ENCODE data around the gene KSR1. TPM values are rescaled to one million over a fixed set of nuclear protein-coding genes. Genes with fewer than 3 reads are reported as not detected.
"Not testable (repeated sequence)": the region's sequence is repeated elsewhere in the genome, so short reads cannot be mapped to it uniquely, and the experiment has no call there.

Gene KSR1
- polyA plus RNA-seq (2013, experiment 1 of 2; ENCODE audit: insufficient read length): 14.1 TPM
- polyA plus RNA-seq (2013, experiment 2 of 2; ENCODE audit: insufficient read length): 19.1 TPM

- DNase-seq: peak; percentile 71
Observed at GRCh38 chr17:27455914-27456680, at the start of gene KSR1. Gene KSR1 (plus strand): TSS chr17:27456448. CDS start chr17:27456644, 196 bp downstream.

- peak; percentile 93 for DNase-seq
Observed at GRCh38 chr17:27407916-27408864, 48.1 kb upstream of the KSR1 start.

GRCh38 chr17:27408891-27409290 lies 47.4 kb upstream of the KSR1 start:
- DNase-seq: peak; percentile 51

GRCh38 chr17:27412158-27412557 lies 44.1 kb upstream of the KSR1 start:
- DNase-seq: not testable (repeated sequence)

- no peak for DNase-seq
Observed at GRCh38 chr17:27413315-27413714, 42.9 kb upstream of the KSR1 start.

GRCh38 chr17:27413792-27414191 lies 42.5 kb upstream of the KSR1 start:
- no peak for DNase-seq

GRCh38 chr17:27414271-27414670 lies 42.0 kb upstream of the KSR1 start:
- no peak for DNase-seq

- DNase-seq: no peak
Observed at GRCh38 chr17:27414694-27415093, 41.6 kb upstream of the KSR1 start.

GRCh38 chr17:27415120-27415795 lies 41.0 kb upstream of the KSR1 start:
- DNase-seq: no peak

GRCh38 chr17:27417596-27418365 lies 38.5 kb upstream of the KSR1 start:
- no peak for DNase-seq

GRCh38 chr17:27418366-27418615 lies 38.0 kb upstream of the KSR1 start:
- DNase-seq: no peak

GRCh38 chr17:27419156-27419555 lies 37.1 kb upstream of the KSR1 start:
- no peak for DNase-seq

- no peak for DNase-seq
Observed at GRCh38 chr17:27420211-27420950, 35.9 kb upstream of the KSR1 start.

GRCh38 chr17:27421111-27421510 lies 35.1 kb upstream of the KSR1 start:
- no peak for DNase-seq

GRCh38 chr17:27421626-27422025 lies 34.6 kb upstream of the KSR1 start:
- not testable (repeated sequence) for DNase-seq

GRCh38 chr17:27422601-27423000 lies 33.6 kb upstream of the KSR1 start:
- no peak for DNase-seq

- DNase-seq: no peak
Observed at GRCh38 chr17:27423651-27424050, 32.6 kb upstream of the KSR1 start.

GRCh38 chr17:27424516-27424915 lies 31.7 kb upstream of the KSR1 start:
- DNase-seq: no peak

GRCh38 chr17:27424941-27425340 lies 31.3 kb upstream of the KSR1 start:
- DNase-seq: no peak

- DNase-seq: not testable (repeated sequence)
Observed at GRCh38 chr17:27425571-27425970, 30.7 kb upstream of the KSR1 start.

GRCh38 chr17:27425991-27426390 lies 30.3 kb upstream of the KSR1 start:
- no peak for DNase-seq
